Panc1 (cell line): Measurements from ENCODE around the gene OPN1SW.

Experiments used
- POLR2AphosphoS5 ChIP-seq: IDR thresholded peaks from 2 replicates; pipeline ENCODE4 v1.6.1; 2012; ENCODE audit warnings: mild to moderate bottlenecking, low read depth, low read length, moderate library complexity
- REST ChIP-seq, 2 experiments: IDR thresholded peaks; 2 replicates each; pipeline ENCODE4 v1.6.1; 2011 to 2012; ENCODE audit warnings: low read depth in 2 of 2, control low read depth in 1 of 2, low read length in 1 of 2, mild to moderate bottlenecking in 1 of 2, moderate library complexity in 1 of 2; ENCODE audit not compliant: insufficient read depth in 1 of 2
- TF ChIP-seq, protein P1 (sequence below): fragments of 450-650 bp; IDR thresholded peaks from 2 replicates; pipeline ENCODE4 v1.5.1; 2017; ENCODE audit warnings: mild to moderate bottlenecking

GRCh38 chr7:128739048-128739962 is 36.3 kb downstream of the OPN1SW start, which contains the start of gene CALU:
- TF ChIP-seq, protein P1, sequence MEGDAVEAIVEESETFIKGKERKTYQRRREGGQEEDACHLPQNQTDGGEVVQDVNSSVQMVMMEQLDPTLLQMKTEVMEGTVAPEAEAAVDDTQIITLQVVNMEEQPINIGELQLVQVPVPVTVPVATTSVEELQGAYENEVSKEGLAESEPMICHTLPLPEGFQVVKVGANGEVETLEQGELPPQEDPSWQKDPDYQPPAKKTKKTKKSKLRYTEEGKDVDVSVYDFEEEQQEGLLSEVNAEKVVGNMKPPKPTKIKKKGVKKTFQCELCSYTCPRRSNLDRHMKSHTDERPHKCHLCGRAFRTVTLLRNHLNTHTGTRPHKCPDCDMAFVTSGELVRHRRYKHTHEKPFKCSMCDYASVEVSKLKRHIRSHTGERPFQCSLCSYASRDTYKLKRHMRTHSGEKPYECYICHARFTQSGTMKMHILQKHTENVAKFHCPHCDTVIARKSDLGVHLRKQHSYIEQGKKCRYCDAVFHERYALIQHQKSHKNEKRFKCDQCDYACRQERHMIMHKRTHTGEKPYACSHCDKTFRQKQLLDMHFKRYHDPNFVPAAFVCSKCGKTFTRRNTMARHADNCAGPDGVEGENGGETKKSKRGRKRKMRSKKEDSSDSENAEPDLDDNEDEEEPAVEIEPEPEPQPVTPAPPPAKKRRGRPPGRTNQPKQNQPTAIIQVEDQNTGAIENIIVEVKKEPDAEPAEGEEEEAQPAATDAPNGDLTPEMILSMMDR, result no peak
- TF ChIP-seq REST (IDR thresholded peaks at IDR 0.05; ENCODE audit: insufficient read depth in 1 of 2, low read depth in 2 of 2, low read length in 1 of 2) (peak in 1 of 2 experiments; percentile 26; a peak in 1 of 4 replicates), POLR2AphosphoS5 (peak; percentile 97)
